Measurements from ENCODE around the gene NCSTN.
A peak's percentile ranks its signal among the peaks of the same experiment; 100 is the strongest.

NCSTN gene

DNA sequence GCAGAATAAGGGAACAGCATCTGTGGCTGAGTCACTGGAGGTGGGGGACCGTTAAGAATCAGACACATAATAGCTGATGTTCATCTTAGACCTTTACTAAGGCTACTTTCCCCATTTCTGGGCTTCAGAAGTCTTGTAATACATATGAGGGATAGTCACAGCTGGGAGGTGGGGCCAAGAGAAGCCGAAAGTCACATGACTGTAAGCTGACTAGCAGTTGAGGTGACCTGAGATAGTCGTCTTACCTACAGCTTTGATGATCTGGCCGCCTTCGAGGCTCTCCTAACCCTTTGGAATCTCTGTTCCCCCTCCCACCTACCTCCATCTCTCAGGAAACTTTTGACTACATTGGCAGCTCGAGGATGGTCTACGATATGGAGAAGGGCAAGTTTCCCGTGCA, 9.4 kb downstream of the NCSTN start:
- no peak for DNase-seq (ENCODE audit: low read depth)

DNA sequence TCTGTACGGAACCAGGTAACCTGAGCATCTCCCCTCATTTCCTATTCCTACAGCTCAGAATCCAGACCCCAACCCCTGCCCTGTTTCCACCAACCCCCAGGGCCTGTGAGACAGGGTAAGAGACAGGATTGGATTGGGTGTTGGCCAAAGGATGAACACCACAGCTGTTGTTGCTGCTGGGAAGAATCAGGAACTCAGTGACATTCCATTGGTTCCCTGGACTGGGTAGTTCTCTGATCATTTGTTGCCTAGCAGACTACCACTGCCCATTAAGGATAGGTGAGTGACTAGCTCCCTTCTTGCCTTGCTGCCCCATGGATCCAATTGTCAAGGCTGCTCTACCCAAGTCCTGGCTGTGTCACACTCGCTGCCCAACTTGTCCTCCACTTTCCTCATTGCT, 10.0 kb downstream of the NCSTN start:
- peak; percentile 6 for DNase-seq (ENCODE audit: low read depth)

DNA sequence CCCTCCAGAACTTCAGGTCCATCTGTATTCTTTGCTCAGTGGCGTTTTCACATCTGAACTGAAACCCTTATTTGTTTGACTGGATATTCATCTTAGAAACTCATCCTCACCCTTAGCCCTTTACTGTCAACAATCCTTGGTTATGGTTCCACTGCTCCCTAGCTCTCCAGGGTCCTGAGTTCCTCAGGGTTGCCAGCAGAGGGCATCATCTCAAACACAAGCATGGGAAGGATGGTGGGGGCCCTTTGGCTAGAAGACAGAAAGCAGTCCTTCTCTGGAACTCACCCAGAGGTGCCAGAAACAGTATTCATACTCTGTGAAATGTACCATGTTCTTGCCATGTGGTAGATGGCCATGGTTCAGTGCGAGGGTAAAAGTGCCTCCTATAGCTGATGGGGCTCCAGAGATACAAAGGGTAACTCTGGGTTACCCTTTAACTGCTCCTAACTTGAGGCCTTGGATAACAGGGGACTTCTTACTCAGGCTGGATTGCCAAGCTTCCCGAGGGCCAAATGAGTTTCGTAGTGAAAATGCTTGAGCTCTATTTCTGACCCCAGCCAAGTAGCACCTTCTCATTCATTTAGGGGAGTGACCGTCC, 11.3 kb downstream of the NCSTN start:
- DNase-seq (ENCODE audit: low read depth): no peak

DNA sequence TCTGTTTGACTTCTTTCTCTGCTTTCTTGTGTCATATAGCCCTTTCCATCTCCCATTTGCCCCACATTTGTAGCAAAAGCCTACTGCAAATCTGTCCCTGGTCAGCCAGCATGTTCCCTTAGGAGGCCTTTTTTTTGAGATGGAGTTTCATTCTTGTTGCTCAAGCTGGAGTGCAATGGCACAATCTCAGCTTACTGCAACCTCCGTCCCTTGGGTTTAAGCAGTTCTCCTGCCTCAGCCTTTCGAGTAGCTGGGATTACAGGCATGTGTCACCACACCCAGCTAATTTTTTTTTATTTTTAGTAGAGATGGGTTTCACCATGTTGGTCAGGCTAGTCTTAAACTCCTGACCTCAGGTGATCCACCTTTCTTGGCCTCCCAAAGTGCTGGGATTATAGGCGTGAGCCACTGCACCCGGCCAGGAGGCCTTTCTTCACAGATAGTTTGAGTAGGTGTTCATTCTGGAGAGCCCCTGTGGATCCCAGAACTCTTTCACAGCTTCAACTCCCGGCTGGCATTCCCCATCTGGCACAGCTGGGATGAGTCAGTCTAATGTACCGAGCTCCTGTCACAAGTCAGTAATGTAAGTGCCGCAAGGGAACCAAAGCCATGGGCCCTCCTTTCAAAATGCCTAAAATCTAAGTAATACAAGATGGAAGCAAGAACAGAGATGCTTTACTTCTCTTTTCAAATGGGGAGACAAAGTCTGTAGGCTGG, 14.3 kb downstream of the NCSTN start:
- DNase-seq (ENCODE audit: low read depth): peak; percentile 69

DNA sequence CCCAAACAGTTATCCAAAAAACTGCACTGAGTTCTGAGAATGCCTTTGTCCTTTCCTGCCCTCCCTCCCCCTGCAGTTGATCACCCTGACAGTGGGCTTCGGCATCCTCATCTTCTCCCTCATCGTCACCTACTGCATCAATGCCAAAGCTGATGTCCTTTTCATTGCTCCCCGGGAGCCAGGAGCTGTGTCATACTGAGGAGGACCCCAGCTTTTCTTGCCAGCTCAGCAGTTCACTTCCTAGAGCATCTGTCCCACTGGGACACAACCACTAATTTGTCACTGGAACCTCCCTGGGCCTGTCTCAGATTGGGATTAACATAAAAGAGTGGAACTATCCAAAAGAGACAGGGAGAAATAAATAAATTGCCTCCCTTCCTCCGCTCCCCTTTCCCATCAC, 14.9 kb downstream of the NCSTN start:
- no peak for DNase-seq (ENCODE audit: low read depth)

DNA sequence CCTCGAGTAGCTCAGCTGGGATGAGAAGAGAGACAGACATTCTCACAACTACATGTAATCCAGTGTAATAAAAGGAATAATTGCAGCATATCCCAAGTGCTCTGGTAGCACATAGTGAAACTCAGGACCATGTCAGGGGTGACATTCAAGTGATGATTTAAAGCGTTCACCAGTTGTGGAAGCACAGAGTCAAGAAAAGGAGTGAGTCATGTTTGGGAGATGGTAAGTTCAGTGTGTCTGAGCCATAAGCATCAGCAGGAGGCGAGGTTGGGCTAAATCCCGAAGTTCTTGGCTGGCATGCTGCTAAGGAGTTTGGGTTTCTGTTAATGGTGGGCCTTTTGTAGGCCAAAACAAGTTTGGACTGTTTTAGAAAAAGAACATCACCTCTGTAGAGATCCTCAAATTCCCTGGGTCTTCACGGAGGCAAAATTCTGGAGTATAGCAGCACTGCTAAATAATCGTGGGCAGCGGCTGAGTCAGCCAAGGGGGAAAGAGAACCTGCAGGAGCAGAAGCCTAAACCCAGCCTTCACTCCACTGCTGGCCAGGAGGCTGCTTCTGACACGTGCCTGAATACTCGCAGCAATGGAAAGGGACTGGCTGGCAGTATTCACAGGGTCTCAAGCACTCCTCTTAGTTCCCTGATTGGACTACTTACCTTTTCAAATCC, 16.5 kb downstream of the NCSTN start:
- DNase-seq (ENCODE audit: low read depth): no peak

DNA sequence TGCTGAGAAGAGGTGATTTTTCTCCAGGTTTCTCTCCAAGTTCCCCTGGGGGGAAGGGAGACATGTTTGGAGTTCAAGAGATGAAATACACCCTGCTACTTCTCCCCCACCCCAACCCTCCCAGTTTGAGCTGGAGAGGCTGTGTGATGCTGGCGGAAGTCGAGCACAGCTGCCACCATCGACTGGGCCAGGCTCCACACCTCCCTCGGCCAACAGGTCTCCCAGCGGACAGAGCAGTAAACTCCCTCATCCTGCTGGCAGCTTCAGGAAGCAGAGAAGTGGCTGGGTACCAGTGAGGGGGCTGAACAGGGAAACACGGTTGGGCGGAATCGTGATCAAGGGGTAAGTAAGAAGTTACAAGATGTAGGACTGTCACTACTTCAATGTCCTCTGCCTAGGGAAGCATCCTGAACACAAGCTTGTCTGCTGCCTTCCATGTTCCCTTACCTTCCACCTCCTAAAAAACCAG, 17.1 kb downstream of the NCSTN start:
- no peak for DNase-seq (ENCODE audit: low read depth)

DNA sequence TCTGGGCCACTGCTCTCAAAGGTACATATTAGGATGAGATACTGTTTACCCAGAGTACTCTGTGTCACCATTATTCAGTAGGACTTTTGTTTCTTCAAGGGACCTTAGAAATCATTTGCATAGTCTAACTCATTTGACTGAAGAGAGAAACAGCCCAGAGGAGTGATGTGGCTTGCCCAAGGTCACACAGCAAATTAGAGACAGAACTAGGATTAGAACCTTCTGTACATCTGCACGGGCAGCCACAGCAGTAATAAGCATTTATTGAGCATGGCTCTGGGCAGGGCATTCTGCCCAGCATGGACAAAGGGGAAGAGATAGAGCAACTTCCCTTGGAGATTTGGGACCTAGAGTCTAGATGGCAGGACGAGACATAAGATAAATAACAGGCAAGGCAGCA, 18.0 kb downstream of the NCSTN start:
- DNase-seq (ENCODE audit: low read depth): no peak

DNA sequence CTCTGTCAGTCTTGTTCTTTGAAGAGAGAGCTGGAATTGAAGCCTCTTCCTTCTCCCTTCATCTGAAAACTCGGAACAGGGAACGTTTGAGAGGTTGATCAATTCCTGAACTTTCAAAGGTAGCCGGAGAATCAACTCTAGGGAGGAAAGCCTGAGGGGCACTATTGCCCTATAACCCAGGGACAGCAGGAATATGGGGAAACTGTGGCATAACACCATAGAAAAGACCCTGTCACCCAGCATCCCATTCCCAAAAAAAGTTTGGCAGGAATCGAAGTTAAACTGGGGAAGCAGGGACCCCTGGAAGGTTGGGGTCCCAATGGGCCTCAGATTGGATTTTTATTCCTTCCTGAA, 18.6 kb downstream of the NCSTN start:
- DNase-seq (ENCODE audit: low read depth): no peak

DNA sequence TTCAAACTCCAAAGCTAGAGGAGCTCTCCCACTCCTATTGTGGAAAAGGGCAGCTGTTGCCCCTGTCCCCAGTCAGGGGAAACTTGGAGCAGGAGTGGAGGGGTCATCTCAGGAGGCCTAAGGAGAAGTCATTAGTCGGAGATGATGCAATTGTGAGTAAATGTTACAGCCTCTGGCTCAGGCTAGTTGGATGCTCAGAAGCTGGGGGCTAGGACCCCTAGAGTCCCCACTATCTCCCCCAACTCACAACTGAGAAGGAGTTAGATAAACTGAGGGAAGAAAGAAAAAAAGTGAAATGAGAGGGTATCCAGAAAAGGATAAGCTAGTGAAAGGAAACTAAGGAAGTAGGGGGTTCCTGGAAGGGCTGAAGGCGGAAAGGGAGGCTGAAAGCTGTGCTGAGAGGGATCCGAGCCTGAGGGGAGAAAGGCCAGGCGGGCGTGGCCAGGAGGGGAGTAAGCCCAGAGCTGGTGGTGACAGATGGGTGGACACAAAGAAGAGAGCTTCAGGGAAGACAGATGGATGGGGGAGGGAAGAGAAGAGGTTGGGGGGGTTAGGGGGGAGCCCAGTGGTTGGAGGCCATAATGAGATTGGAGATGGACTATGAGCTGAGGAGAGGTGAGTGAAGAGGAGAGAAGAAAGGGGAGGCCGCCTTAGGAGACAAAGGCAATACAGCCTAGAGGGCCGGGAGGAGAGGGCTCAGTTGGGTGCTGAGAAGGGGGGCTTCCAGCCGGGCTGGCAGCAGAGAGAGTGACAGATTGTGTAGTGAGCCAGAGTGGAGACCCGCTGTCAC, 19.2 kb downstream of the NCSTN start:
- DNase-seq (ENCODE audit: low read depth): no peak

DNA sequence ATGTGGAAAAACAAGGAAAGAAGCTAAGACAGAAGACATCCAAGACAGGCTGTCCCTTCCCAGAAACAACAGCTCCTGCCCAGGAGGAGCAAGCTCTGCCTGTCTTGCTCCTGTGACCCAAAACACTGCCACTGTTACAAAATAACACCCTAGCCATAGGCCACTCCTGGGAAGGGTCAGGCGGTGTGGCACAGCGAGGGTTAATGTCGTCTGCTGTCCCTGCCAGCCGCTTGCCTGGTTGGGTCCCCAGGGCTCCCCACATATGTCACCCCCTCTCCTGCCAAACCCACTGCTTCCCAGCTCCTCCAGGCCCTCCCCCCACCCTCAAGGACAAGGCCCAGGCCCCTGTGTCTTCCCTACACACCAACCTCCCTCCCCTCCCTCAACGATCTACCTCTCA, 19.8 kb downstream of the NCSTN start:
- DNase-seq (ENCODE audit: low read depth): no peak

DNA sequence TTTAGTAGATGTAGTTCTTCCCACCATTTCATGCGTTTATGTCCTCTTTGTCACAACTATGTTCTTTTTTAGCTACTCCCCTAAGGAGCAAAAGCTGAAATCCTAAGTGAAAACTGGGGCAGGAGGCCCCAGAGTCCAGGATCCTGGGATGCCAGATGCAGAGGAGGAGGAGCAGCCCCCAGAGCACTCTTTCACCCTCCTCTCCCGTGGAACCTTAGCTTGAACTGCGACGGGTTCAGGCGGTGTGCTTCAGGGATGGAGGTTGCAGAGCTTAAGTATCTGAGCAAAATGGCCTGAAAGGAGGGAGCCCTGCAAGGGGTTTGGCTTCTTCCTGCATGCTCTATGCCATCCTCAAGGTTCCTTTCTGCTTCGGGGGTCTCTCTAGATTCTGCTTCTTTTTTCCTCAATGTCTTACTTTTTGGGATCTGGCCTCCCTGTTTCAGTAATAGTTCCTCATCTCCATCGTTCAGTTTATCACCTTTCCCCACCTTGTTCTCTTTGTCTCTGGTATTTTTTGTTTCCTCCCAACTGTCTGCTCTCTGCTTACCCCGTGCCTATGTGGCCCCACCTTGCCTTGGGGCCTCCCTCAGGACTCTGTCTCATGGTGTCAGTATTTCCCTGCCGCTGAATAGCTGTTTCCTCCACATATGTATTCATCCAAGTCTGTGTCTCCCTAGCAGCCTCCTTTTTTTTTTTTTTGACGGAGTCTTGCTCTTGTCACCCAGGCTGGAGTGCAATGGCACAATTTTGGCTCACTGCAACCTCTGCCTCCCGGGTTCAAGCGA, 21.0 kb downstream of the NCSTN start:
- no peak for DNase-seq (ENCODE audit: low read depth)

DNA sequence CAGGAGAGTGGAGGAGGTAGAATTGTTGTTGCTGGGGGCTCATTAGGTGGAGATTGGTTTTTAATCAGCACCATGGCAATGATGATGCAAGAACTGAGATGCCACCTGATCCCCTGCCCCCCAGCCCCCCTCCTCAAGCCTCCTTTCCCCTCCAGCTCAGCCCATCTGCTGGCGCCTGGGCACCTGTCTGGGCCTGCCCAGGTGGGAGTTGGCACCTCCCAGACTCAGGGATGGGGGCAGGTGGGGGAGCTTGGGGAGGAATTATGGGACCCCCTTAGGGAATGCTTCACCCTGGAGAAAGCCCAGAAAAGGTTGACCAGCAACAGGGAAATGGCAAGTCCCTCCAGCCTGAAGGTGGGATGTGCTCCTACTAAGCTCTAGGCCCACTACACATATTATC, 22.1 kb downstream of the NCSTN start:
- no peak for DNase-seq (ENCODE audit: low read depth)

DNA sequence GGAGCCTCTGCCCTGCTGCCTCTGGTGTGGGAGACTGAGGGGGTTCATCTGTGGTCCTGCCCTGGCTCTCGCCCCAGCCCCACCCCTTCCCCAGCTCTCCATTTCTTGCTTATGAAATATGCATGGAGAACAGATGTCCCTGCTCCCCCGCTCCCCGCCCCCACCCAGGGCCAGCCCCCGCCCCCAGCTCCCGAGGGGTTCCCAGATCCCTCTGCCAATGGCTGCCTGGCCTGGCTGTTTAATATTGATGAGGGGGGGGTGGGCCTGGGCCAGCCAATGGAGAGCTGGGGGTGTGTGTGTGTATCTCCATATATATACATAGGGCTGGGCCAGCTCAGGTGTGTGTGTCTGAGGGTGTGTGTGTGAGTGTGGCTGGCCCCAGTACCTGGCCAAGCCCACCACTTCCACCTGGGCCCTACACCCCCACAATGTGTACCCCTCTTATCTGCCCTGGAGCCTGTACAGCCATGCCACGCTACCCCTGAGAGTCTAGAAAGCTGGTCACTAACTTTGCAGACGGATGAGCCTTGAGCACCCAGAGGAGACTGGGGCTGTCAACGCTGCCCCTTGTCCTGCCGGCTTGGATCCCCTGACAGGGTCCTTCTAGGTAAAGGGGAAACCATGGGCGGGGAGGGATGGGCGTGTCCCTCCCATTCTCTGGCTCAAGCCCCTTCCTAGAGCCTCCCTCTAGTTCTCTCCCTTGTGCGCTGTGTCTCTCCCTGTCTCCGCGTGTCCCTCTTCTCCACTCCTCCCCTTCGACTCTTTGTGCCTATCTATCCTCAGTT, 23.7 kb downstream of the NCSTN start, which contains the start of gene NHLH1:
TSS of gene NHLH1 (plus strand) at position 341 of the 785 bp plus-strand sequence. CDS start 3,661 bp downstream, outside the sequence.
- no peak for DNase-seq (ENCODE audit: low read depth)

DNA sequence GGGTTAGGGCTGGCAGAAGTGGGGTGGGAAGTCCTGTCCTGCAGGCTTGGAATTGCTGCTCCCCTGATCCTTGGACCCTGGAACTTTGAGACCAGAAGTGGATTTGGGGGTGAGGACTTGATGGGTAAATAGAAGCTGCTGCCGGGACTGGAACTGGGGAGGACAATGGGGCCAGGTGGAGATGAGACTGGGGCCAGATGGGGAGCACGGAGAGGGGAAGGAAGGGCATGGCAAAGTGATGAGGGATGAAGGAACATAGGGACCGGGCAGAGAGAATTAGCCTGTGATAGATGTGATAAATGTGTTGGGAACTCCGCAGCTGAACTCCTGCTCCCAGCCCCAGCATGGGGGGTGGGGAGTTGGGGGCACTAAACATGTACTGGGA, 24.3 kb downstream of the NCSTN start:
- DNase-seq (ENCODE audit: low read depth): no peak

DNA sequence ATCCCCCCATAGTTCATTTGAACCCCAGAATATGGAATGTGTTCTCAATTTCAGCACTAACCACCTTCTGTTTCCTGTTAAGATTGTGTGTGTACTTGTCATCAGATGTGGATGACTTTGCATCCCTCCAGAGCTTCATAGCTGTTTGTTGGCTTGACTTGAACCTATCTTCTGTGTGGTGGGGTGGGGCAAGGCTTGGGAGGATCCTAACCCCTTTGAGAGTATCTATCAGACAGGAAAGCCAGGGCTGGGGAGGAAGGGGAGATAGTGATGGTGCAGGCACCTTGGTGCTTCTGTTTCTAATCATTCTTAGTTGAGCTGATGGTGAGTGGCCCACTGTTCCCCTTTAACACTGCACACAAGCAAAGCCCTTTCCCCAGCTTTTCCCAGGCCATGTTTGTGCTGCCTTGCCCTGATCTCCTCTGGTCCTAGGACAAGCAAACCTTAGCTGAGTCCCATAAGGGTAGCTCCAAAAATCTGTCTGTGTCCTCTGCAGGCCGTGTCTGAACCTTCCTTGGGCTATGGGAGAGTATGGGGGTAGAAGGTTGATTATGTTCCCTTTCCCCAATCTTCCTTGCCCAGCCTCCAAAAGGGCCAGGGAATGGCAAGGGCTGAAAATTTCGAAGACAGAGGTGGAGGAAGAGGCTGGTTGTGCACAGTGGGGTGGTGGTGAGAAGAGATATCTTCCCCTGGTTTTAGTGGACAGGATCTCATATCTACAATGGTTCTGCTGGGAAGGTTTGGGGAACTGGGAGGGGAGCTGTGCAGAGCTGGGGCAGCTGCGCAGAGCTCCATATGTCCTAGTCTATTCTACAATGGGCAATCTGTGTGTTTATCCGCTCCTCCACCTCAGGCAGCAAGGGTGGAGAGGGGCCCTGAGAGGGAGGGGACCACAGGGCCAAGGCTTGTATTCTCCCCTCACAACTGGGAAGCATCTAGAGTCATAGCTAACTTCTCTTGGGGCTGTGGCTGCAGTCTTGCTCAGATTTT, 25.0 kb downstream of the NCSTN start:
- DNase-seq (ENCODE audit: low read depth): no peak

DNA sequence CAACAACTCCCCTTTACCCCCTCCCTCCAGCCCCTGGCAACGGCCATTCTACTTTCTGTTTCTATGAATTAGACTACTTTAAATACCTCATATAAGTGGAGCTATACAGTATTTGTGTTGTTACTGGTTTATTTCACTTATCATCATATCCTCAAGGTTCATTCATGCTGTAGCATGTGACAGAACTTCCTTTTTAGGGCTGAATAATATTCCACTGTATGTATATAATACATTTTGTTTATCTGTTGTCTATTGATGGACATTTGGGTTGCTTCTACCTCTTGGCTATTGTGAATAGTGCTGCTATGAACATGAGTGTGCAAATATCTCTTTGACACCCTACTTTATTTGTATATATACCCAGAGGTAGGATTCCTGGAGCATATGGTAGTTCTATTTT, 25.9 kb downstream of the NCSTN start:
- DNase-seq (ENCODE audit: low read depth): no peak

DNA sequence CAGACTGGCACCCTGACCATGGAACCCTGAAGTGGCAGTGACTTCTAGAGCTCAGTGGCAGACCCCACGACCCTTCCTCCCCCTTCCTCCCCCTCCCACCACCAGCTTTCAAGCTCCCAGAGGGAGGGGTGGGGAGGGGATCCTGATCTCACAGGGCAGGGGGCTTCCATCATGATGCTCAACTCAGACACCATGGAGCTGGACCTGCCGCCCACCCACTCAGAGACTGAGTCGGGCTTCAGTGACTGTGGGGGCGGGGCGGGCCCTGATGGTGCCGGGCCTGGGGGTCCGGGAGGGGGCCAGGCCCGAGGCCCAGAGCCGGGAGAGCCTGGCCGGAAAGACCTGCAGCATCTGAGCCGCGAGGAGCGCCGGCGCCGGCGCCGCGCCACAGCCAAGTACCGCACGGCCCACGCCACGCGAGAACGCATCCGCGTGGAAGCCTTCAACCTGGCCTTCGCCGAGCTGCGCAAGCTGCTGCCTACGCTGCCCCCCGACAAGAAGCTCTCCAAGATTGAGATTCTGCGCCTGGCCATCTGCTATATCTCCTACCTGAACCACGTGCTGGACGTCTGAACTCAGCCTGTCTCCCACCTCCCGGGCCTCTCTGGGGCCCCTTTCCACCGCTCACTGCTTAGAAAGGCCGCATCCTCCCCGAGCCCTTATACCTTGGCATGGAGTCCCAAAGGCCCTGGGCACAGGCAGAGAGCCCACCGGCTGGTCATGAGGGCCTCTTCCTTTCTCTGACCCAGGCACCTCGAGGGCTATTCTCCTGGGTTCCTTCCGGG, 27.6 kb downstream of the NCSTN start:
- DNase-seq (ENCODE audit: low read depth): no peak

DNA sequence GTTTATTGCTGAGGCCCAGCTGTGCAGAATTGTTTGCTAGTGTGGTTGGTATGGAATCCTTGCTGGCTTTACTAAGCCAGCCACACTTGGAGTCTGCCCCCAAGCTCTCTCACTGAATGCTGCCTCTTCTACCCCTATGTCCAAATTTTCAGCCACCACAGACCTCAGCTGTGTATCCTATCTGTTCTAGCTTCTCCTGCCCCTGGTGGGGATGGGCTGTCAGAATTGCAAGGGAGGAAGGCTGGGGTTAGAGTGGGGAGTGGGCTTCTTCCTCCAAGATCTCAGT, 28.1 kb downstream of the NCSTN start:
- no peak for DNase-seq (ENCODE audit: low read depth)

Measured in fibroblast of gingiva (primary cell).